Neuron (in vitro differentiated cells): ENCODE data around the gene SYTL3.

Experiments
- H2AFZ ChIP-seq: one replicate; pipeline ENCODE4 v1.6.1; 2013; ENCODE audit warnings: low read depth, mild to moderate bottlenecking, inconsistent platforms, low read length, moderate library complexity
- H3K27me3 ChIP-seq: one replicate; pipeline ENCODE4 v1.6.1; 2013; ENCODE audit warnings: low read length; ENCODE audit not compliant: insufficient read depth
- H3K36me3 ChIP-seq: one replicate; pipeline ENCODE4 v1.6.1; 2013; ENCODE audit warnings: low read length; ENCODE audit not compliant: insufficient read depth
- H3K4me1 ChIP-seq: one replicate; pipeline ENCODE4 v1.6.1; 2013; ENCODE audit warnings: low read length; ENCODE audit not compliant: insufficient read depth
- H3K4me3 ChIP-seq: 2 replicates; pipeline ENCODE4 v1.5.1; 2013; ENCODE audit warnings: mild to moderate bottlenecking, low read length, moderate library complexity
- H3K9me3 ChIP-seq: one replicate; pipeline ENCODE4 v1.6.1; 2013; ENCODE audit warnings: low read length

The SYTL3 gene

GRCh38 chr6:158707120-158707820, 57.4 kb downstream of the SYTL3 start:
- H3K36me3 ChIP-seq: no peaks in the 10 kb centered on the region
- no peak overlapping the region for H3K4me3 ChIP-seq
- H3K9me3 ChIP-seq: no peaks in the 10 kb centered on the region
- H3K4me1 ChIP-seq: peaks cover 6% of the 10 kb centered on the region
- no peaks in the 10 kb centered on the region for H3K27me3 ChIP-seq
- no peak overlapping the region for H2AFZ ChIP-seq

- no peaks in the 10 kb centered on the region for H3K9me3 ChIP-seq
- peaks cover 6% of the 10 kb centered on the region for H3K4me1 ChIP-seq
- H2AFZ ChIP-seq: no peak overlapping the region
- H3K4me3 ChIP-seq: no peak overlapping the region
- H3K27me3 ChIP-seq: no peaks in the 10 kb centered on the region
- no peaks in the 10 kb centered on the region for H3K36me3 ChIP-seq
Observed at GRCh38 chr6:158707821-158708195, 58.0 kb downstream of the SYTL3 start.

GRCh38 chr6:158708239-158708638, 58.4 kb downstream of the SYTL3 start:
- Histone ChIP-seq H3K4me1 (peaks cover 6% of the 10 kb centered on the region), H3K36me3 (no peaks in the 10 kb centered on the region), H2AFZ (no peak overlapping the region), H3K9me3 (no peaks in the 10 kb centered on the region), H3K27me3 (no peaks in the 10 kb centered on the region), H3K4me3 (no peak overlapping the region)

GRCh38 chr6:158709809-158710208, 60.0 kb downstream of the SYTL3 start:
- no peaks in the 10 kb centered on the region for H3K27me3 ChIP-seq
- H3K4me1 ChIP-seq: peaks cover 10% of the 10 kb centered on the region
- H3K36me3 ChIP-seq: no peaks in the 10 kb centered on the region
- no peak overlapping the region for H2AFZ ChIP-seq
- H3K9me3 ChIP-seq: no peaks in the 10 kb centered on the region
- no peak overlapping the region for H3K4me3 ChIP-seq

- H3K4me3 ChIP-seq: no peak overlapping the region
- H3K9me3 ChIP-seq: no peaks in the 10 kb centered on the region
- H3K27me3 ChIP-seq: no peaks in the 10 kb centered on the region
- H3K36me3 ChIP-seq: no peaks in the 10 kb centered on the region
- no peak overlapping the region for H2AFZ ChIP-seq
- peaks cover 19% of the 10 kb centered on the region for H3K4me1 ChIP-seq
Observed at GRCh38 chr6:158711264-158711663, 61.4 kb downstream of the SYTL3 start.

GRCh38 chr6:158713469-158713868, 63.6 kb downstream of the SYTL3 start:
- Histone ChIP-seq H3K36me3 (no peaks in the 10 kb centered on the region), H3K4me3 (no peak overlapping the region), H2AFZ (no peak overlapping the region), H3K27me3 (no peaks in the 10 kb centered on the region), H3K4me1 (peaks cover 15% of the 10 kb centered on the region), H3K9me3 (no peaks in the 10 kb centered on the region)

- Histone ChIP-seq H3K4me1 (peaks cover 15% of the 10 kb centered on the region), H3K9me3 (no peaks in the 10 kb centered on the region), H3K27me3 (no peaks in the 10 kb centered on the region), H3K4me3 (no peak overlapping the region), H3K36me3 (no peaks in the 10 kb centered on the region), H2AFZ (no peak overlapping the region)
Observed at GRCh38 chr6:158714706-158715105, 64.9 kb downstream of the SYTL3 start.

- H3K4me1 ChIP-seq: peaks cover 15% of the 10 kb centered on the region
- no peak overlapping the region for H3K4me3 ChIP-seq
- H3K9me3 ChIP-seq: no peaks in the 10 kb centered on the region
- no peak overlapping the region for H2AFZ ChIP-seq
- no peaks in the 10 kb centered on the region for H3K27me3 ChIP-seq
- H3K36me3 ChIP-seq: no peaks in the 10 kb centered on the region
Observed at GRCh38 chr6:158715330-158716311, 65.8 kb downstream of the SYTL3 start.

- Histone ChIP-seq H2AFZ (no peak overlapping the region), H3K4me3 (no peak overlapping the region), H3K36me3 (no peaks in the 10 kb centered on the region), H3K4me1 (peaks cover 15% of the 10 kb centered on the region), H3K27me3 (no peaks in the 10 kb centered on the region), H3K9me3 (no peaks in the 10 kb centered on the region)
Observed at GRCh38 chr6:158717341-158718330, 67.8 kb downstream of the SYTL3 start.

GRCh38 chr6:158718461-158719046, 68.7 kb downstream of the SYTL3 start:
- peaks cover 15% of the 10 kb centered on the region for H3K4me1 ChIP-seq
- no peaks in the 10 kb centered on the region for H3K9me3 ChIP-seq
- H3K36me3 ChIP-seq: no peaks in the 10 kb centered on the region
- H3K27me3 ChIP-seq: no peaks in the 10 kb centered on the region
- H3K4me3 ChIP-seq: no peak overlapping the region
- no peak overlapping the region for H2AFZ ChIP-seq

- no peak overlapping the region for H3K4me3 ChIP-seq
- no peaks in the 10 kb centered on the region for H3K4me1 ChIP-seq
- H2AFZ ChIP-seq: no peak overlapping the region
- H3K36me3 ChIP-seq: no peaks in the 10 kb centered on the region
- H3K9me3 ChIP-seq: no peaks in the 10 kb centered on the region
- no peaks in the 10 kb centered on the region for H3K27me3 ChIP-seq
Observed at GRCh38 chr6:158722176-158722729, 72.4 kb downstream of the SYTL3 start.

- Histone ChIP-seq H3K36me3 (no peaks in the 10 kb centered on the region), H3K4me3 (no peak overlapping the region), H3K4me1 (no peaks in the 10 kb centered on the region), H2AFZ (no peak overlapping the region), H3K27me3 (no peaks in the 10 kb centered on the region), H3K9me3 (no peaks in the 10 kb centered on the region)
Observed at GRCh38 chr6:158725704-158726103, 75.8 kb downstream of the SYTL3 start.
